Sigmoid colon (tissue), 7 donors: ENCODE results near the gene PRKCSH. TPM values are rescaled to one million over a fixed set of nuclear protein-coding genes. Genes with fewer than 3 reads are reported as not detected.

Source experiments
- DNase-seq: peaks from one replicate; pipeline ENCODE4 v3.0.0-alpha.2; 2019
- H3K27ac ChIP-seq, 4 donors: fragments of 200-600 bp; sonication (generic); one replicate each; pipeline ENCODE4 v1.5.1; 2016 to 2019; ENCODE audit warnings: mild to moderate bottlenecking in 1 of 4
- H3K27me3 ChIP-seq, 3 donors: fragments of 200-600 bp; sonication (generic); one replicate each; pipeline ENCODE4 v1.5.1; 2019; ENCODE audit warnings: mild to moderate bottlenecking in 1 of 3
- H3K36me3 ChIP-seq, 4 donors: fragments of 200-600 bp; sonication (generic); one replicate each; pipeline ENCODE4 v1.5.1; 2016 to 2019
- H3K4me1 ChIP-seq, 4 donors: fragments of 200-600 bp; sonication (generic); one replicate each; pipeline ENCODE4 v1.5.1; 2017 to 2019
- H3K4me3 ChIP-seq, 4 donors: fragments of 200-600 bp; sonication (generic); one replicate each; pipeline ENCODE4 v1.5.1; 2017 to 2019; ENCODE audit warnings: mild to moderate bottlenecking in 2 of 4, moderate library complexity in 1 of 4
- H3K9me3 ChIP-seq, 4 donors: fragments of 200-600 bp in 3 of 4; sonication (generic) in 3 of 4; one replicate each; pipeline versions ENCODE4 v1.5.1 to v1.6.1; 2013 to 2019
- CTCF ChIP-seq, 4 experiments: fragments of 450-650 bp in 3 of 4; fragments of 200-600 bp in 1 of 4; IDR thresholded peaks; one replicate each; pipeline ENCODE4 v1.5.1; 2016 to 2019; ENCODE audit warnings: antibody characterized with exemption in 4 of 4, mild to moderate bottlenecking in 3 of 4, moderate library complexity in 2 of 4
- EP300 ChIP-seq, 4 donors: sonication (generic); formaldehyde crosslinking; IDR thresholded peaks; one replicate each; pipeline ENCODE4 v1.6.1; 2017; ENCODE audit warnings: antibody characterized with exemption in 4 of 4
- POLR2A ChIP-seq, 2 donors: fragments of 450-650 bp; IDR thresholded peaks; one replicate each; pipeline ENCODE4 v1.6.1; 2016; ENCODE audit warnings: antibody characterized with exemption in 2 of 2, mild to moderate bottlenecking in 2 of 2, moderate library complexity in 2 of 2
- POLR2AphosphoS5 ChIP-seq, 4 donors: sonication (generic); formaldehyde crosslinking; IDR thresholded peaks; one replicate each; pipeline ENCODE4 v1.6.1; 2017; ENCODE audit warnings: antibody characterized with exemption in 4 of 4
- WGBS, 2 donors: extraction: QIAGEN DNeasy Blood & Tissue Kit; methylation state at CpG; one replicate each; pipeline ENCODE4 v1.1.7; 2013; 5-methylcytosine and 5-hydroxymethylcytosine counted together
- intact Hi-C: fragments of 100-400 bp; cut with DNase I; formaldehyde crosslinking; loops from one replicate; pipeline ENCODE4 v1.15.1; 2023
- polyA plus RNA-seq, 3 donors: library from polyadenylated mRNA; stranded (reverse); fragments of 200-250 nt; gene quantifications; one replicate each; pipeline ENCODE4 v1.2.3, GENCODE V29; 2013
- total RNA-seq, 4 donors: library from RNA; depleted of rRNA; stranded (reverse); fragments of >200 nt; gene quantifications; one replicate each; pipeline ENCODE4 v1.1.0, GENCODE V29; 2016
- donor health status: healthy with polysubstance abuse.
- donor health status: Bipolar disorder and iron deficiency.
- donor health status: healthy.

PRKCSH gene
- total and polyA plus RNA-seq, 7 donors: 57.6 to 187 (median 89.3) TPM

- peak overlapping the region in 1 of 4 donors; percentile 4 for H3K27ac ChIP-seq
- WGBS, 2 donors: 3 to 4% methylated on average over 46 of the region's 46 CpGs
- H3K4me1 ChIP-seq: peaks cover 0 to 41% (median 33%) of the 10 kb centered on the region in 4 donors
Observed at GRCh38 chr19:11420429-11421370, 14.7 kb upstream of the PRKCSH start.

DNA sequence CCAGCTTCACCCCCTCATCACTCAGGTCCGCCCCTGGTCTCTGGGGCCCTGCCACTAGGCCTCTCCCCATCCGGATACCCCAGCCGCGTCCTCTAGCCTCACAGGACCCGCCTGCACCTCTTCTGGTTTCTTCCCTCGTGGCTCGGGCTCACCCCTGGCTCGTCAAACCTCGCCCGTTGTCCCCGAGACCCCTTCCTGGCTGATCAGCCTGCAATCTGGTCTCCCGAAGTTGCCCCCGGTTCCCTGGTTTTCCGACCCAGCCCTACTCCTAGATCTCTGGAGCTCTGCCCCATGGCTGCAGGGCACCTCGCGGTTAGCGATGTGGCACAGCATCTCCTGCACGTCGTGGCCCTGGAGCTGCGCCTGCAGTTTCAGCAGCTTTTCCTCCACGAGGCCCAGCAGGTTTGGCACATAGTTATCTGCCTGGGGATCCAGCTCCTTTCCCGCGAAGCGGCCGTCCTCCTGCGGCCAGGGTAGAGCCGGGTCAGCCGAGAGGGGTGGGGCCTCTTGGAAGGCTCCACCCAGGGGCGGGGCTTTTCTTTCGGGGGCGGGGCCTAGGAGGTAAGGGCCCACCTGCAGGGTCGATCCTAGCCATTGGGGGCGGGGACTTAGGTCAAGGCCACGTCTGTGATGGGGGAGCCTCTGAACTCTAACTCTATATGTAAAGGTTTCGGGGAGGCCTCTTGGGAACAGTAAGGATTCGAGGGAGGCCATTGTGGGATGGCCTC is 13.9 kb upstream of the PRKCSH start:
- intact Hi-C loops: no loop called here
- 14 to 18% methylated on average over 36 of the region's 36 CpGs for WGBS, 2 donors
- Histone ChIP-seq H3K4me1 (peaks cover 0 to 41% (median 33%) of the 10 kb centered on the region in 4 donors), H3K4me3 (peak overlapping the region in 2 of 4 donors; percentile 8 to 42), H3K27me3 (peaks cover 43 to 78% (median 61%) of the 10 kb centered on the region in 3 donors), H3K9me3 (no peaks in the 10 kb centered on the region), H3K36me3 (no peaks in the 10 kb centered on the region), H3K27ac (no peak overlapping the region)
- TF ChIP-seq CTCF (IDR thresholded peaks at IDR 0.05) (no peak), EP300 (IDR thresholded peaks at IDR 0.05) (no peak)
- DNase-seq: no peak

More at GRCh38 chr19:11420429-11421370, 14.7 kb upstream of the PRKCSH start:
- intact Hi-C loops: no loop called here
- Histone ChIP-seq H3K9me3 (no peaks in the 10 kb centered on the region), H3K36me3 (no peaks in the 10 kb centered on the region), H3K4me3 (peak overlapping the region in 3 of 4 donors; percentile 8 to 42 (median 38)), H3K27me3 (peaks cover 43 to 82% (median 61%) of the 10 kb centered on the region in 3 donors)
- no peak for TF ChIP-seq CTCF (IDR thresholded peaks at IDR 0.05)
- TF ChIP-seq POLR2A (IDR thresholded peaks at IDR 0.05): no peak
- peak in 2 of 4 donors; percentile 18 to 26 for TF ChIP-seq POLR2AphosphoS5 (IDR thresholded peaks at IDR 0.05)
- DNase-seq: peak; percentile 80

GRCh38 chr19:11422163-11423065 is 13.0 kb upstream of the PRKCSH start:
- peak; percentile 86 for DNase-seq
- Histone ChIP-seq H3K27me3 (peaks cover 43 to 69% (median 56%) of the 10 kb centered on the region in 3 donors), H3K4me3 (peak overlapping the region in 3 of 4 donors; percentile 14 to 31 (median 30)), H3K9me3 (no peaks in the 10 kb centered on the region), H3K4me1 (peaks cover 0 to 41% (median 33%) of the 10 kb centered on the region in 4 donors), H3K27ac (no peak overlapping the region), H3K36me3 (no peaks in the 10 kb centered on the region)
- 3 to 5% methylated on average over 56 of the region's 56 CpGs for WGBS, 2 donors
- intact Hi-C loops: no loop called here
- peak in 1 of 4 donors; percentile 23 for TF ChIP-seq POLR2AphosphoS5 (IDR thresholded peaks at IDR 0.05)
- no peak for TF ChIP-seq POLR2A (IDR thresholded peaks at IDR 0.05)

DNA sequence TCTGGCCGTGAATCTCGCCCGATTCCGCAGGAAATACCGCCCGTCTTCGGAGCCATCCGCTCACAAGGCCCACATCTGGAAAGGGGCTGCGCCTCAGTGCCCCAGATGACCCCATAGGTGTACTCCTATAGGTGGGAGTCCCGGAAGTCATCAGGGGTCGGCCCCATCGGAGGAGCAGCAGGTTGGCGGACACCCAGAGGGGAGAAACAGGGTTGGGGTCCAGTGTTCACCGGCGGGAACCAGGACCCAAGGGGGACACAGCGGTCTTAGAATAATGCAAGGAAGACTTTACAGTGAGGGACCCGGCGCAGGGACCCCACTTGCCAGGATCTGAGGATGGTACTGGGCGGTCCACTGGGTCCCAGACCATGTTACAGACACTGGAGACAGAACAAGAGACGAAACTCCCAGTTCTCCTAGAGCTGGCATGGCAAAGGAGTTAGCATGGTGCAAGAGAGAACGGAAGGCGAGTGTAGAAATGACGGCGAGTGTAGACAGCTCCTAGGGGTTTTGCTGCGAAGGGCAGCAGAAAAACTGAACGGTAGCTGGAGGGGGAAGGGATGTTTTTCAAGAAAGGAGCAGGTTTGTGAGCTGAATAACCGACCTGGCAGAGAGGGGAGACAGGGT is 12.2 kb upstream of the PRKCSH start:
- no peaks in the 10 kb centered on the region for H3K36me3 ChIP-seq
- no peak overlapping the region for H3K4me3 ChIP-seq
- no peaks in the 10 kb centered on the region for H3K9me3 ChIP-seq
- intact Hi-C loops: no loop called here
- no peak overlapping the region for H3K27ac ChIP-seq
- H3K4me1 ChIP-seq: peaks cover 0 to 41% (median 32%) of the 10 kb centered on the region in 4 donors
- no peak for DNase-seq
- TF ChIP-seq EP300 (IDR thresholded peaks at IDR 0.05) (no peak), POLR2AphosphoS5 (IDR thresholded peaks at IDR 0.05) (no peak), CTCF (IDR thresholded peaks at IDR 0.05) (no peak), POLR2A (IDR thresholded peaks at IDR 0.05) (no peak)
- H3K27me3 ChIP-seq: peaks cover 42 to 60% (median 53%) of the 10 kb centered on the region in 3 donors
- WGBS, 2 donors: 41 to 48% methylated on average over 27 of the region's 27 CpGs
